Activated T-cell treated with anti-CD3 and anti-CD28 coated beads for 24 hours (primary cell): ENCODE data around the gene FARSB.
"Not testable (repeated sequence)": the region's sequence is repeated elsewhere in the genome, so short reads cannot be mapped to it uniquely, and the experiment has no call there.

Experiments
- DNase-seq: peaks from one replicate; pipeline ENCODE4 v3.0.0-alpha.2; 2020; ENCODE audit warnings: low read depth

FARSB gene

DNA sequence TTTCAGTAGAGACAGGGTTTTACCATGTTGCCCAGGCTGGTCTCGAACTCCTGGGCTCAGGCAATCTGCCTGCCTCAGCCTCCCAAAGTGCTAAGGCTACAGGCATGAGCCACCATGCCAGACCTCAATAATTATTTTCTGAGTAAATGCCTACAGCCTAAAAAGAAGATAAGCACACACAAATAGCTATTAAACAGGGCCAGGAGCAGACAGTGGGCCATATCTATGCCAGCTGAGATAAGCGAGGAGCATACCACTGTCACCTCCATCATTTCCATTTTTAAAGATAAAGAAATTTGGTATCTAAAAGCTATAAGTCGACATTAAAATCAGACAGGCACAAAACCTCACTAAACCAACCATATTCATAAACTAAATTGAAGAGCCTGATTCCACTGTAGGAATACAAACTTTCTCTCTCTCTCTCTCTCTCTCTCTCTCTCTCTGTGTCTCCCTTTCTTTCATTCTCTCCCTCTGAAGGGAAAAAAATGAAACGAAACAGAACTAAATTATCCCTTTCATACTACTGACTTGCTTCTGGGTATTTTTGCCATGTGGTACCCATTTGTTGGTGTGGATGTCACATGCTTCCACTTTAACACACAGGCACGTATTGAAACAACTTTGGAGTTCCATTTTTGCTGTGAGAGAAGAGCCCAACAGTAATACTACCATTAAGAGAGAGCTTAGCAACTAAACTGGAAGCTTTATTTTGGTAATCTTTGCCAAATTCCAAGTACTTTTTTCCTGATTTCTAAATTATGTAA is 51.0 kb downstream of the FARSB start:
- DNase-seq = no peak

DNA sequence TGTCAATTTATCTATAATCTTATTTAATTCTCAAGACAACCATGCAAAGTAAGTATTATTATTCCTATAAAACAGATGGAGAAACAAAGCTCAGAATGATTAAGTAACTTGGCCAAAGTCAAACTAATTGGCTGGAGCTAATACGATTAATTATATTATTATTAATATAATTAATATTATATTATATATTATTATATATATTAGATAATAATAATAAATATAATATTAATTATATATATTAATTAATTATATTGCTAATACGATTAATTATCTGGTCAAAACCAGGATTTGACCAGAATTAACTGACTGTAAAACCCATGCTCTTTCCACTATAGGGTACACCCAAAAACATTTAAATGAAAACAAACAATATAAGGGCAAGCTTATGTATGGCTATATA is 52.4 kb downstream of the FARSB start:
- DNase-seq = no peak

DNA sequence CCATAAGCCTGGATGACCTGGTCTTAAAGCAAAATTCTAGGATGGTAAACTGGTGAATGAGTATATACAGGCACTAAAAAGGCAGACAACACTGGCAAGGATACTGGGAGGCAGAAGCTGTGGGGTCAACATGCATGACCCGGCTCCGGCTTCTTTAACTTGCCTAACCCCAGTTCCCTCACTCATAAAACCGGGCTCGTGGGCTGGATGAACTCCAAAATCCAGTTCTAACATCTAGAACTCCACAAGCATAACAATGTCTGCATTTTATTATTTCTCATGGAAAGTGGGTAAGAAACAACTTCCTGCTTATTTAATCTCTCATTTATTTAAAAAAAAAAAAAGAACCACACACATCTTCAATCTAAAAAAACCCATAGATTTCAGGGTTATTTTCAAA is 57.3 kb downstream of the FARSB start:
- DNase-seq = no peak

DNA sequence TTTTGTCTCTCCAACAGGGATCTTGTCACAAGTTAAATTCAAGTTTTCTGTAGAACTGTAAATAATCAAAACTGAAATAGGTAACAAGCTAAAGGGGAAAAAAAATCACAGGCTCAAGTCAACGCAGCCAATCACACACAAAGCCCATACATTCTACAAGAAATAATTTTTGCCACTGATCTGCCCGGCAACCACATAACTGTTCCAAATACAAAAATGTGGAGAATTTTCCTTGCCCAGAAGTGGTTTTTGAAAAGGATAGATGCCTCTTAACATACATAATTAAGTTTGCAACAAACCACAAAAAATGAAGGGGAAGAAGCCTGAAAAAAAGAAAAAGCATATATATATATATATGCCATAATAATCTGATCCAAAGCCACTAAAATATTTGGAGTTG is 60.3 kb downstream of the FARSB start:
- DNase-seq = no peak

DNA sequence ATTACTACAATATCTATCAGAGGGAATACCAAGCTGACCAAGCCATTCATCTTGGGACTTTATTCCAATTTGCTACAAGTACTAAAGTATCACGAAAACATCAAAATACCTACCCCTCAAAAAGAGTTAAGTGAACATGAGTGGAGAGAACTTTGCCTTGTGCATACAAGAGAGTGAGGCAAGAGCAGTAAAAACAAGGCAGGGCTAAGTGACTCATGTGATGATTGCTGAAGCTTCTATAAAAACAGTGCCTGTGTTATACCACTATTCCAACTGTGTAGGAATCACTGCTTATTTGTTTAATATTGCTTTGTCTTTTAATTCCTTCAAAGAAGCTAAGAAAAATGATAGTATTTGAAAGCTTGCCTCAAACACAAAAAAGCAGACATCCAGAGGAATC is 61.2 kb downstream of the FARSB start:
- no peak for DNase-seq

DNA sequence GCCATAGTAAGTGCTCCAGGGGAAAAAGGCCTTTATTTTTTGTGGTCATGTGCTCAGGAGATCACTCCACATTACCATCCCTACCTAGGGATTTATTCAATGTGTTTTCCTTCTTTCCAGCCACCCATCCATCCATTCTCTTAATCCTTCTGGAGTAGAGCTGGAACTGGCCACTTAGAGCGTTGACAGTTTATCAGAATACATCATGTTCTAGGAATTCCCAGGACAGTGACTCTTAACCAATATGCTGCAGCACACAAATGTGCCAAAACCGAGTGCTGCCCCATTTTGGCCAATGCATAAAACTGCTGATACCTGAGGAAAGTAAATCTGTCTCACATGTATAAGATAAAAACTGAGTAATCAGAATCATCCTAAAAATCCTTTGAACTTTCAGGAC is 63.7 kb downstream of the FARSB start:
- no peak for DNase-seq

DNA sequence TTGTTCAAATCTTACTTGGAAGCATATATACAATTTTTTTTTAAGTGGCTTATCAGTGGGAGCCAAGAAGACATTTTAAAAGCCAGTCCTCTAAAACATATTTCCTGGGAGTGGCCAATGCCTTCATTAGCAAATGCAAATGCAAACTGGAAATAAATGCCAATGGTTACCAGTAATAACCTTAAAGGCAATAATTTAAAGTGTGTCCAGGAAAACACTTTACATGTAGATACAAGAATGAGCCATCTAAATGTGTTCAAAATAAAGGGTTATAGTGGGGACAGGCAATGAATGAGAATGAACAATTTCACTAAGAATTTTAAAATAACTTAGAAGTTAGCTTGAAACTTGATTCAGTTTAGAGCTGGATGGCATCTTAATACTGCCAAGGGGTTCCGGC is 64.2 kb downstream of the FARSB start:
- no peak for DNase-seq

DNA sequence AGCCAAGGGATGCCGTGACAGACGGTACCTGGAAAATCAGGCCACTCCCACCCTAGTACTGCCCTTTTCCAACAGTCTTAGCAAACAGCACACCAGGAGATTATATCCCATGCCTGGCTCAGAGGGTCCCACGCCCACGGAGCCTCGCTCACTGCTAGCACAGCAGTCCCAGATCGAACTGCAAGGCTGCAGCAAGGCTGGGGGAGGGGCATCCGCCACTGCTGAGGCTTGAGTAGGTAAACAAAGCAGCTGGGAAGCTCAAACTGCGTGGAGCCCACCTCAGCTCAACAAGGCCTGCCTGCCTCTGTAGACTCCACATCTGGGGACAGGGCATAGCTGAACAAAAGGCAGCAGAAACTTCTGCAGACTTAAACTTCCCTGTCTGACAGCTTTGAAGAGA is 71.3 kb downstream of the FARSB start:
- not testable (repeated sequence) for DNase-seq

DNA sequence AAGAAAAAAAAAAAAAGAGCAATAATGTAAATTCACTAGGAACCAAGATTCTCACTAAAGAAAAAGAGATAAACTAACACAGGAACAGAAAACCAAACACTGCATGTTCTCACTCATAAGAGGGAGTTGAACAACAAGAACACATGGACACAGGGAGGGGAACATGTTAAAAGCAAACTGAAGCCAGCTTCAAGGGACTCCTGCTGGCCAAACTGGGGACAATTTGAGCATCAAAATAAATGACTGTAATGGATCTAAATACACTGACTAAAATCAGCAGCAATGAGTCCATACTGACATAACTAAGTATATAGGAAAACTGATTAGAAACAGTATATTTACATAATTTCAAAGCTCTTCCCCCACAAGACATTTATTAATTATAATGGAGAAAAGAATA is 73.0 kb downstream of the FARSB start:
- no peak for DNase-seq

DNA sequence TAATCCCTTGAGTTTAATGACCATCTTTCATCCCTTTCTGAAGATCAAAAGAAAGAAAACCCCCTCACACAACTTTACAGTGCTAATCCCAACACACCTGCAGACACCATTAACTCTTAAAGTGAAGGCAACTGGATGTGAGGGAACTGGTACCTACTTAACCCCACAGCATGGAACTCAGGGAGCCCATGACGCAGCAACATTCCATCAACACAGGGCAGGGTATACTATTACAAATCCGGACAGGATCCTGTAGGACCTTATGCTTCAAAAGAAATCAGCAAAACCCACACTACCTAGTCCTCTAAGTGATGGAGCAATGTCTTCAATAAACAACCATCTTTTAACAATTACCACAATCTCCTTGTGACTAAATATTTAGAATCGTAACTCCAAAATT is 78.6 kb downstream of the FARSB start:
- no peak for DNase-seq

DNA sequence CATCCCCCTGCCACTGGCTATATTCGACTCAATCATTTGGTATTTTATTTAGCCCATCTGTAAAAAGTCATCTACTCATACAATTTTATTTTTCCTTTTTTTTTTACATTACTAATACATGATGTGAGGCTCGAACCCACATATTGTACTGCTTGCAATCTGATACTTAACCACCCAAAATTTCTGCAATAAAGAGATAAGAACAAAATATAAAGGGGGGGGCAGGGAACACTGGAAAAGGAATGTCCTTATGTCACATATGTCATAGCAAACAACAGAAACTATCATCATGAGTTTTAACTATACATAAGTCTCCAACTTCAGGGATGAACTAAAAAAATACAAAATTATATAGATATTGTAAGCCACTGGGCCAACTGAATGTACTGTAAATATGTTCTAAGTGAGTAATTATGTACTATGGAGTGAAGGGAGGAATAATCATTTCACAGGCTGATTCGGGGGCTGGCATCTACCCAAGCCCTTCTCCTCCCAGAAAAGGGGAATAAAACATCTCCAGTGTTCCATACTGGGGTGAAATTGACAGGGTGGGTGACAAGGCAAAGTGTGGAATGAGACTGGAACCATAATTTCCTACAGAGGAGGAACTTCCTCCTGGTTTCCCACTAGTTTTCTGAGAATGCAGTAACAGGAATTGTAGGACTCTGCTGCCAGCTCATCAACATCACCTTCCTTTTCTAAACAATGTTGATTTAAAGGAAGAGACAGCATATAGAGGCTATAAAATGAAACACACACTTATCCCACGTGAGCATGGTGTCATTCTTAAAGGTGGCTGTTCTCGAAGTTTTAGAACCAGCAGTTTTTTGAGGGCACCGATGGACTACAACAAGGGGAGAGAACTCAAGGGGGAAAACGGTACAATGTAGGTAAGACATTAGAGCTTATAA is 79.5 kb downstream of the FARSB start:
- no peak for DNase-seq

DNA sequence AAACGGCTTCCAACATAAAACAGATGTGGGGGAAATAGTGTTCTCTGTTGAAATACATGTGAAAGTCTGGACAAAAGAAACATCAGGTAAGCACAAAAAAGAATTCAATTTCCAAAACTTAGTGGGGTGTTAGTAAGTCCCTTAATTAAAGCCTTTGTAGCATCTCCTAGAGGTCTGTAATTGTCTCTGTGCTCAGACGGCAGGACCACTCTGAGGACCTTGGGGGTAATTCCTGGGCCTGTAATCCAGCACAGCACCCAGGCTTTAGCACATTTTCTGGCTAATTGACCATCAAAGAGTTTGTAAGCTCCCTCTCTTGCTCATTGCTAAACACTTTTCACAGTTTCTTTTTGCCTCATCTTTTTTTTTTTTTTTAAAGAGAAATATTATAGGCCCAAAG is 80.3 kb downstream of the FARSB start:
- no peak for DNase-seq

DNA sequence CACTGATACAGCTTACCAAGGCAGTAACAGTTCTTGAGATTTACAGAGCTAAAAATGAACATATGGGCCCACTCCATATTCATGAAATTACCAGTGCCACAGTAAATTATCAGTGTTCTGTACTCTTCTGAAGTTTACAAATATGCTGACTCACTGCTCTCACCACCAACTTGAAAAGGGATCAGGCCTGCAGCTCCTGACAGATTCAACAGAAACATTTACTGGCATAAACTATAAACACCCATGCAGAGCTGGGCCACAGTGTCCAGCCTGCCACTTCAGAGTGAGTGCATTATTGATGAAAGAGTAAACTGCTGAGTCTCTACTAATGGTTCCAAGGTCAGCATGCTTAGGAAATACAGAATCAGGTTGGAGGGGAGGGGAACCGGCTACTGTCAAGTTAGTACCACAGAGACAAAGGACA is 83.1 kb downstream of the FARSB start:
- no peak for DNase-seq

DNA sequence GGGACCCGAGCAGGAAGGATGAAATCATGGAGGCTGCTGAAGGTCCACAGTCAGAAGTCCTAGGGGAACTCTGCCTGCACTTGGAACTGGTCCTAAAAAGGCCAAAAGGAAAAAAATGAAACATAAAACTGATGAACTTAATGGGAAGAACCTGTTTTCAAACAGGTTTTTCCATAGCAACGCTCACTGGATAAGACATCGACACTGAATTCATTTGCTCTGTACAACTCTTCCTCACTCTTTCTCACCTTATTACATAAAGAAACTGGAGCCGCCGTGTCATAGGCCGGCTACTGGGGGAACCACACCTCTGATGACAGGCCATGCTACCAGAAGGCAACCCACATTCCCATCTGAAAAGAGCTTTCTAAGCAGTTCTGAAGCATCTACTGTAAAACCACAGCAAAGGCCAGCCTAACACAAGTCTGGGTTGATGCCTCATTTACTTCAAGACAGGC is 83.6 kb downstream of the FARSB start:
- no peak for DNase-seq

DNA sequence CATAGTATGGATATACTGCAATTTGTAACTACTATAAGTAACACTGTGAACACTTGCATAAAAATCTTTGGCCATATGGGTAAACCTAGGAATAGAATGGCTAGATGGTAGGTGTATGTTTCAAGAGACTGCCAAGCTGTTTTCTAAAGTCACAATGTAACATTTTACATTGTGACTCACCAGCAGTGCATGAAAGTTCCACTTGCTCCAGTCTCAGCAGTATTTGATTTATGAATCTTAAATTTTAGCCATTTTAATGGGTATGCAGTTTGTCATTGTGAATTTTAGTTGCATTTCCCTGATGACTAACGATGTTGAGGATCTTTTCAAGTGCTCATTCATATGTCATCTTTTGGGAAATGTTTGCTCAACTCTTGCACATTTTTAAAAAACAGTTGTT is 86.1 kb downstream of the FARSB start:
- DNase-seq = no peak

DNA sequence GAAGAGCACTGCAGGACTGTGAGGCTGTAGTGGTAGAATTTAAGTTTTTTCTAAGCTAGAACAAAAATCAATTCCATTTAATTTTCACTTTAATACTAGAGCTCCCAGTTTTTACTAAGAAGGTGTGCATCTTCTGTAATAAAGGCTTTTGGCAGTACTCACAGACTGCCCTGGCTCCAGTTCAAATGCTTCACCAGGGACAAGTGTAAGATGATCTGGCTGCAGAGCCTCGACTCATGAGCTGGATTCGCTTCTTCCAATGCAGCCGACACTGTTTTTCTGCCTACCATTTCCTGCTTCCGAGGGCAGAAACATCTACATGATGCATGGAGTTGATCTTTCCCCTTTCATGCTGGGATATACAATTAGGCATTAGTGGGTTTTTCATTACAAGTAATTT is 87.0 kb downstream of the FARSB start:
- DNase-seq = no peak

DNA sequence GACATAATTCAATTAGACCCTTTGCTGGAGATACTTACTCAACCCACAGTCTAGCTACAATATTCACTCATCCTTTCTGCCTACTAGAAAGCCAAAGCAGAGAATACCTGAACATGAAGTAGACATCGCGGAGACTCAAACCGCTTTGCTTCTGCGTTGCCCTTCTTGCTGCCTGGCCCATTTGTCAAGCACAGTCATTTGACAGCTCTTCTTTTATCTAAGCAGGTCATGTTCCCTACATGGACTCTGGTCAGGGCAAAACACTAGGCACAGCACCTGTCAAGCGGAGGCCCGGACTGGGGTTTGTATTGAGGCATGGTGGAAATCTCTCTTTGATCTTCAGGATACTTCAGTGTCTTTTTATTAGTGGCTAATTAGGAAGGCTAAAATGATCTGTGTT is 89.7 kb downstream of the FARSB start:
- no peak for DNase-seq

DNA sequence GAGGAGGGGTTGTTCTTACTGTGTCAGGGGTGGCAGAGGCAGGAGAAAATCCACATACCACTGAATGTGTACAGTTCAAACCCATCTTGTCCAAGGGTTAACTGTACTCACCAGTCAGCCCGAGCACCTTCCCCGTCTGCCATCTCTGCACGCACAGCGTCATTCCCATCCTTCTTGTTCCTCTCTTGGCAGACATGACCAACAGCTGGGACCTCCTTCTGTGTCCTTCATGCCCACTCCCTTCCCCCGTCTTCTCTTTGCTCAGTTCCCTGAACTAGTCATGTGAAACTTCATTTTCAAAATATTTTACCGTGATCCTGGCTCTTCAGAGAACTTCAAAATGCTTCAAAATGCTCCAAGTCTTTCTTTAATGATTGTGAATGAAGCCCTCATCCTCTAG is 92.0 kb downstream of the FARSB start:
- DNase-seq = no peak

DNA sequence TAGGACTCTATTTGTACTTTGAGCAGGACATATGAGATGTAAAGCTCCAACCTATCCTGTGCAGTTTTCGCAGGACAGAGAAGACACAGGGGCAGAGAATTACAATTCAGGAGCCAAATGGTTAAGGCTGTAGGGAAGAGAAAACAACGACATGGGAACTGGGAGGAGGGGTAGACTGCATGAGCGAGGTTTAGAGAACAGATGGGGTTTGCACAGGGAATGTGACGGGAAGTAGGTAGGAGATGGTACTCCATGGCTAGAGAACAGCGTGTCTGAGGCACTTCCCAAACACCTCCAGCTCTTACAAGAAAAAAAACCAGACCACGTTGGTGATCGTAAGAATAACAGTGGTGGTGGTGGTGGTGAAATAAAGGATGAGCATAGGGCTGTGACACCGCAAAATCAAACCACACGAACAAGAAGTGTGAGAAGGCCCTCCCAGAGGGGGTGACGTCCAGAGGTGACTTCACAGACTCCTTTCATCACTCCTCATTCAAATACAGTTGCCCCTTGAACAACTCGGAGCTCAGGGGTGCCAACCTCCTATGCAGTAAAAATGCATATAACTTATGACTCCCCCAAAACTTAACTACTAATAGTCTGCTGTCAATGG is 92.7 kb downstream of the FARSB start:
- DNase-seq = no peak

DNA sequence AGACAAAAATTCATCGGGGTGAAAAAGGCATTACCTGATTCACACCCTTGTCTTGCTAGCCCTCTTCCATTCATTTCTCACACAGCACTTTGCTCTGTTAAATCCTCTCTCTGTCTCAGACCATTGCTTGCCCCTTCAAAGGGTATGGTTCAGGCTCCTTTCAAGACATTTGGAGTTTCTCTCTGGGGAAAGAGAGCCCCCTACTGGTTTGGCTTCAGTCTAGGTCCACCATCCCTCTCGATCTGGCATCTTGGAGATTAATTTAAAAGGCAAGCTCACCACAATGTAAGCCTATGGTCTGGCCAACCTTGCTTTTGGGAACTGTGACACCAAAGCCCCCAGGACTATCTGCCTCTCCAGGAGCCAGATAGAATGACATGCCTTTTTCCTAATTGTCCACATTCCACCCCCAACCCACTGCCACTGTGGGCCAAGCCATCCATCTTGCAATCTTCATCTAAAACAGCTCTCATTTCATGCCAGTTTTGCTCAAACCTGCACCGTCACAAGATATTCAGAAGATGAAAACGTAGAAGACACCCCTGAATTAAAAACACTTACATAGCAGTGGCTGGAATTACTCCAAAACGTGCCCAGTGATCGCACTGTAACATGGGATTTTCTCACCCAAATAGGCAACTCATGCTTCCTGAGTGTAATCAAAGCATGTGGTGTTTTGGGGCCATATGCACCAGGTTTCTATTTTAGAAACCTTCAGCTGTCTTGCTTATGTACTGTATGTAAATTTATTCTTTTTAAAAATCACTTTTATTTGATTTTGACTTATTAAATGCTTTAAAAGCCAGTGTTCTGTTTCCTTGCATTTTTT is 93.9 kb downstream of the FARSB start:
- peak; percentile 8 for DNase-seq

DNA sequence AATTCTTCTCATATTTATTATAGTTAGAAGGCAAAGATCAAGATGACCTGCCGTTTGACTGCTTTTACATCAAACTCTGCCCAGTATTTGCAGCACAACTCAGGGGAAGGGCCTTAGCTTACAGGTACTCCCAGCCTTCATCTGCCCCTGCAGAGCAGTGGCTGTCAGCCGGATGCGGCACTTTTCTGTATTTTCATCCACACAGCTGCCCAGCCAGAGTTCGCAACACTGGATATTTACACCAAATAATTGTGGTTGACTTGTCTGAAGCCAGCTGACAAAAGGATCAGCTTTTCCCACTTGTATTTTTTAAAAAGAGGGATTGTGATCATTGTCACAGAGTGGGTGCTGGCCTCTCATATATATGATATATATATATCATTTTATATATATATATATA is 94.7 kb downstream of the FARSB start:
- DNase-seq = no peak

DNA sequence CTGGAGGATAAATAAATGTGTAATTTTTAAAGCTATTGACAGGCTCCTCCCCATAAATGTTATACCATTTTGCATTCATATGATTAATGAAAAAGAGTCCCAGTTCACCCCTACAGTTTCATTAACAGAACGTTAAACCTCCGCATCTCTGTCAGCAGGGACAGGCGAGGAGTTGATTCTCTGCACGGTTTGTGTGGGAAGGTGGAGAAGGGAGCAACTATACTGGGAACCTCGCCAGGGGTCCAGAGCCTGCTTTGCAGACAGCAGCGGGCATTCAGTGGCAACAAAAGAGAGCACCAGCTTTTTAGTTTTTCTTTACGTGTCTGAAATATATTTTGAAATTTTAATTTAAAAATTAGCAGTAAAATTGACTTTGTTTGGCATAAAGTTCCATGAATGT is 101.4 kb downstream of the FARSB start:
- DNase-seq = no peak
